ENCODE data around the gene THSD4. TPM values are rescaled to one million over a fixed set of nuclear protein-coding genes. Genes with fewer than 3 reads are reported as not detected.

THSD4 gene
- total RNA-seq, 4 donors from 2014 or later, result 16.6 to 25.3 (median 24.1) TPM

DNA sequence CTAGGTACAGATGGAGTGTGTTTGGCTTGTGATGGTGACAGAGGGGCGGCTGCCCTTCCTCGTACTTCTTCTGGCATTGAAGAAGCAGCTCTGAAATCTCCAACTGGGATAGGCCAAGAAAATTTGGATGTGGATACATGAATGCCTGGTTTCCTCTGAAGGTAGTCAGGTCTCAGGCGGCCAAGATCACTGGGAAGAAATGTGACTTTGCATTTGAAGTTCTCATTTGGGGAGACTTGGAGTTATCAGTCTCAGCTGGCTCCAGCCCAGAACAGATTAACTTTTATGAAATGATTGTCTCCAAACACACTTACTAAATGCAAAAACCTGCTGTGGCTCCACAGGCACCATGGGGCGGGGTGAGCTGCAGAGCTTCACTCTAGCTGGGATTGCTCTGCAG, 215.9 kb downstream of the THSD4 start:
- Histone ChIP-seq H3K27me3 (no peaks in the 10 kb centered on the region), H3K4me1 (peaks cover 11% of the 10 kb centered on the region), H3K4me3 (no peak overlapping the region), H3K36me3 (no peaks in the 10 kb centered on the region), H3K9me3 (no peaks in the 10 kb centered on the region), H3K27ac (no peak overlapping the region)
- no peak for DNase-seq (ENCODE audit: low spot score in 2 of 2)
- WGBS, result 77% methylated on average over 4 of the region's 4 CpGs
- TF ChIP-seq, protein P1, sequence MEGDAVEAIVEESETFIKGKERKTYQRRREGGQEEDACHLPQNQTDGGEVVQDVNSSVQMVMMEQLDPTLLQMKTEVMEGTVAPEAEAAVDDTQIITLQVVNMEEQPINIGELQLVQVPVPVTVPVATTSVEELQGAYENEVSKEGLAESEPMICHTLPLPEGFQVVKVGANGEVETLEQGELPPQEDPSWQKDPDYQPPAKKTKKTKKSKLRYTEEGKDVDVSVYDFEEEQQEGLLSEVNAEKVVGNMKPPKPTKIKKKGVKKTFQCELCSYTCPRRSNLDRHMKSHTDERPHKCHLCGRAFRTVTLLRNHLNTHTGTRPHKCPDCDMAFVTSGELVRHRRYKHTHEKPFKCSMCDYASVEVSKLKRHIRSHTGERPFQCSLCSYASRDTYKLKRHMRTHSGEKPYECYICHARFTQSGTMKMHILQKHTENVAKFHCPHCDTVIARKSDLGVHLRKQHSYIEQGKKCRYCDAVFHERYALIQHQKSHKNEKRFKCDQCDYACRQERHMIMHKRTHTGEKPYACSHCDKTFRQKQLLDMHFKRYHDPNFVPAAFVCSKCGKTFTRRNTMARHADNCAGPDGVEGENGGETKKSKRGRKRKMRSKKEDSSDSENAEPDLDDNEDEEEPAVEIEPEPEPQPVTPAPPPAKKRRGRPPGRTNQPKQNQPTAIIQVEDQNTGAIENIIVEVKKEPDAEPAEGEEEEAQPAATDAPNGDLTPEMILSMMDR (IDR thresholded peaks at IDR 0.05), result no peak

DNA sequence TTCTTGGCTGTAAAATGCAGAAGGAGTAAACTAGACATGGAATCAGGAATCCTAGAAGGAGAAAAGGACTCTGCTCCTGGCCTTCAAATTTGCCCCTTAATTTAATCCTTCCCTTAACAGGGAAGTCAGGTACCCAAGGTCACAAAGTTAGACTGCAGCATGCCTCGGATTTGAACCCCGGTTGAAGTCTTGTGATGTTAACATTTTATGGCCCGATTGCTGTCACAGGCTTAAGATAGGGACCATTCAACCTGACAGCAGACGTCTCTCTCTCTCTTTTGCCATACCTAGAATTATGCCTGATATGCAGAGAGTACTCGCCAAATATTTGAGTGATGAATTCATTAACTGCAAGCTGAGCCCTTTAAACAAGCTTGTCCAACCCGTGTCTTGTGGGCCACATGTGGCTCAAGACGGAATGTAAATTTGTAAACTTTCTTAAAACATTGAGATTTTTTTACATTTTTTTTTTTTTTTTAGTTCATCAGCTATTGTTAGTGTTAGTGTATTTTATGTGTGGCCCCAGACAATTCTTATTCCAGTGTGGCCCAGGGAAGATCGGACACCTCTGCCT, 217.2 kb downstream of the THSD4 start:
- WGBS, result 76% methylated on average over 8 of the region's 8 CpGs
- Histone ChIP-seq H3K9me3 (no peaks in the 10 kb centered on the region), H3K4me3 (no peak overlapping the region), H3K27me3 (no peaks in the 10 kb centered on the region), H3K4me1 (peaks cover 24% of the 10 kb centered on the region), H3K36me3 (no peaks in the 10 kb centered on the region), H3K27ac (no peak overlapping the region)
- TF ChIP-seq, protein P1 (IDR thresholded peaks at IDR 0.05), result no peak
- no peak for DNase-seq (ENCODE audit: low spot score in 2 of 2)

DNA sequence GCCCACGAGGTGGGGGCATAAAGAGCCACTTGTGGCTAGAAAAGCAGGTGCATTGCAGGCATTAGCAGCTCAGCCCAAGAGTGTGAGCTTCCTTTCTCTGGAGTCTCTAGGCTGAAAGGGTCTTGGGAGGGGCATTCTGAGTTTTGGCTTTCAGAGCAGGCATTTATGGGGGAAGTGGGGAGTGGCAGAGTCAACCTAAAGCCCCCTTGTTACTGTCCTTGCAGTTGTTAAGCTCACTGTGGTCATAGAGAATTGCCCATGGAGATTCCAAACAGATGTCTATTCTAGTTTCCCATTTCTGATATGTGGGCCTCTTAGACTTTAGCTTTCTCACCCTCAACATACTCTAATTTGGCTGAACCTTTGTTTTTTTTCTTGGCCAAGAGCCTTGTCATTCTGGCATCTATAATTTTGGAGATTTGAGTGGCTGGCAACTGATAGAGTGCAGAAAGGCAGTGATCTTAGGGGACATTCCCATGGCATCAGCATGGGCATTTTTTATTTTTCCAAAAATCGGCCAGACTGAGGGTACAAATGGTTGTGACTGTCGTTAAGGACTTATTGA, 217.9 kb downstream of the THSD4 start:
- no peaks in the 10 kb centered on the region for H3K27me3 ChIP-seq
- no peaks in the 10 kb centered on the region for H3K36me3 ChIP-seq
- no peak for DNase-seq (ENCODE audit: low spot score in 2 of 2)
- TF ChIP-seq, protein P1 (IDR thresholded peaks at IDR 0.05), result no peak
- TF ChIP-seq POLR2A (IDR thresholded peaks at IDR 0.05), result no peak
- TF ChIP-seq POLR2AphosphoS5 (IDR thresholded peaks at IDR 0.05), result no peak
- TF ChIP-seq EP300 (IDR thresholded peaks at IDR 0.05), result no peak
- no peak overlapping the region for H3K27ac ChIP-seq
- no peaks in the 10 kb centered on the region for H3K9me3 ChIP-seq
- peaks cover 31% of the 10 kb centered on the region for H3K4me1 ChIP-seq
- 72% methylated on average over 3 of the region's 3 CpGs for WGBS
- no peak overlapping the region for H3K4me3 ChIP-seq

GRCh38 chr15:71333839-71334238, 218.6 kb downstream of the THSD4 start:
- Histone ChIP-seq H3K36me3 (no peaks in the 10 kb centered on the region), H3K27ac (no peak overlapping the region), H3K4me3 (no peak overlapping the region), H3K9me3 (no peaks in the 10 kb centered on the region), H3K27me3 (no peaks in the 10 kb centered on the region), H3K4me1 (peaks cover 37% of the 10 kb centered on the region)
- TF ChIP-seq POLR2A (IDR thresholded peaks at IDR 0.05) (no peak), EP300 (IDR thresholded peaks at IDR 0.05) (no peak), POLR2AphosphoS5 (IDR thresholded peaks at IDR 0.05) (no peak)
- TF ChIP-seq, protein P1 (IDR thresholded peaks at IDR 0.05), result no peak
- 76% methylated on average over 3 of the region's 3 CpGs for WGBS
- DNase-seq (ENCODE audit: low spot score in 2 of 2), result no peak

GRCh38 chr15:71334434-71334833, 219.2 kb downstream of the THSD4 start:
- H3K27me3 ChIP-seq, result no peaks in the 10 kb centered on the region
- H3K9me3 ChIP-seq, result no peaks in the 10 kb centered on the region
- no peak for TF ChIP-seq POLR2AphosphoS5 (IDR thresholded peaks at IDR 0.05)
- no peak for TF ChIP-seq POLR2A (IDR thresholded peaks at IDR 0.05)
- TF ChIP-seq, protein P1 (IDR thresholded peaks at IDR 0.05), result no peak
- no peak for TF ChIP-seq EP300 (IDR thresholded peaks at IDR 0.05)
- no peak overlapping the region for H3K27ac ChIP-seq
- H3K4me3 ChIP-seq, result no peak overlapping the region
- peaks cover 33% of the 10 kb centered on the region for H3K4me1 ChIP-seq
- 70% methylated on average over 2 of the region's 2 CpGs for WGBS
- DNase-seq (ENCODE audit: low spot score in 2 of 2), result no peak
- no peaks in the 10 kb centered on the region for H3K36me3 ChIP-seq

Data from suprapubic skin (tissue), 4 donors.